ENCODE measurements around the gene ASNS.

ASNS gene

DNA sequence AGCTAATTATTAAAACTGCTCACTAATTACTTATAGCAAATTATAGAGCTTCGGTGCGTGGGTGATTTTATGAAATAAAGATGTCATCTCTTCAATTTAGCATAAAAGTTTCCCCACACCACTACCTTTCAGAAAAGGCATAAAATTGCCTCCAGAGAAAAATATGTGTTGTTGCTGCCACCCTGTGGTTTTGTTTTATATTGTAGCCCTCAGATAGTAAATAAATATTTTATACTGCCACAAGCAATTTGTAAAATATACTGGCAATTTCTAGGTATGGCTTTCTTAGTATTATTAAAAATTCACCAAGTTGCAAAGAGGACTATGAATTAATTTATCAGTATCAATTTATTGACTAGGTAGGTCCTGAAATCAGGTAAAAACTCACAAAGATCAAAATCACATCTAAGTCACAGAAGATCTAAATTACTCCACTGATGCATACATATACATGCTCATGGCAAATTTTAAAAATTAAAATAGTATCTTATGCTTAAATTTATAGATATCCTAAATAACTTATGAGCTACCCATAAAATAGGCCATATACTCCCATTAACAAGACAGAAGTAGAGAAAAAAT, 26.5 kb downstream of the ASNS start:
- Histone ChIP-seq H3K9me3 (ENCODE audit: control insufficient read depth, insufficient read depth, low read length) (no peaks in the 10 kb centered on the region), H3K9me2 (replicated peaks; ENCODE audit: control insufficient read depth, low read length) (no peaks in the 10 kb centered on the region), H3K4me1 (ENCODE audit: control insufficient read depth, low read length) (no peaks in the 10 kb centered on the region), H3K4me3 (ENCODE audit: low read length) (no peak overlapping the region), H4K20me1 (ENCODE audit: control insufficient read depth, insufficient read depth, low read depth, low read length) (no peaks in the 10 kb centered on the region), H3K27ac (ENCODE audit: low read depth, low read length) (no peak overlapping the region), H3F3A (ENCODE audit: control insufficient read depth, insufficient read depth) (no peaks in the 10 kb centered on the region), H3K79me2 (ENCODE audit: control insufficient read depth, low read length) (no peaks in the 10 kb centered on the region), H3K4me2 (ENCODE audit: low read length) (no peak overlapping the region), H3K27me3 (ENCODE audit: control insufficient read depth, low read length) (peaks cover 2% of the 10 kb centered on the region; the same call in 1 of the 2 replicates), H3K36me3 (ENCODE audit: control insufficient read depth, low read length) (no peaks in the 10 kb centered on the region)
- no peak for TF ChIP-seq EZH2phosphoT487 (IDR thresholded peaks at IDR 0.05; ENCODE audit: borderline replicate concordance, low read length)
- TF ChIP-seq, protein P1, sequence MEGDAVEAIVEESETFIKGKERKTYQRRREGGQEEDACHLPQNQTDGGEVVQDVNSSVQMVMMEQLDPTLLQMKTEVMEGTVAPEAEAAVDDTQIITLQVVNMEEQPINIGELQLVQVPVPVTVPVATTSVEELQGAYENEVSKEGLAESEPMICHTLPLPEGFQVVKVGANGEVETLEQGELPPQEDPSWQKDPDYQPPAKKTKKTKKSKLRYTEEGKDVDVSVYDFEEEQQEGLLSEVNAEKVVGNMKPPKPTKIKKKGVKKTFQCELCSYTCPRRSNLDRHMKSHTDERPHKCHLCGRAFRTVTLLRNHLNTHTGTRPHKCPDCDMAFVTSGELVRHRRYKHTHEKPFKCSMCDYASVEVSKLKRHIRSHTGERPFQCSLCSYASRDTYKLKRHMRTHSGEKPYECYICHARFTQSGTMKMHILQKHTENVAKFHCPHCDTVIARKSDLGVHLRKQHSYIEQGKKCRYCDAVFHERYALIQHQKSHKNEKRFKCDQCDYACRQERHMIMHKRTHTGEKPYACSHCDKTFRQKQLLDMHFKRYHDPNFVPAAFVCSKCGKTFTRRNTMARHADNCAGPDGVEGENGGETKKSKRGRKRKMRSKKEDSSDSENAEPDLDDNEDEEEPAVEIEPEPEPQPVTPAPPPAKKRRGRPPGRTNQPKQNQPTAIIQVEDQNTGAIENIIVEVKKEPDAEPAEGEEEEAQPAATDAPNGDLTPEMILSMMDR (IDR thresholded peaks at IDR 0.05; ENCODE audit: low read depth, low read length, poor library complexity, severe bottlenecking) = peak; percentile 70

DNA sequence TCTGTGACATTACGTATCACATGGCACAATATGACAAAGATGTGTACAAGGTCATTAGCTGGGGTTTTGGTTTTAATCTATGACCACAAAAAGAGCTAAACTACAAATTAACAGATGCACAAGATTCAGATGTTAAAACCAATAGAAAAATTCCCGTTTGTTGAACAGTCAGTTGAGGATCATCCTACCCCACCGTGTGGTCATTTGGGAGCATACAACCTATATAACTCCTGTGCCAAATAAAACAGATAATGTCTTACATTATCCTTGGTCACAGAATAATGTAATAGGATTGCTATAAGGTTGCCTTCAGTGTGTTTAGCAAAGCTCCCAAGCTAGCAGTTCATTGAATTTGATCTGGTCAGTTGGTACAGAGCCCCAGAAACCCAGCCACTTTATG, 28.2 kb downstream of the ASNS start:
- no peak overlapping the region for H3K4me2 ChIP-seq (ENCODE audit: low read length)
- no peaks in the 10 kb centered on the region for H3K79me2 ChIP-seq (ENCODE audit: control insufficient read depth, low read length)
- H3K36me3 ChIP-seq (ENCODE audit: control insufficient read depth, low read length) = no peaks in the 10 kb centered on the region
- TF ChIP-seq EZH2phosphoT487 (IDR thresholded peaks at IDR 0.05; ENCODE audit: borderline replicate concordance, low read length) = no peak
- TF ChIP-seq, protein P1 (IDR thresholded peaks at IDR 0.05; ENCODE audit: low read depth, low read length, poor library complexity, severe bottlenecking) = no peak
- H3K27me3 ChIP-seq (ENCODE audit: control insufficient read depth, low read length) = peaks cover 12% of the 10 kb centered on the region
- no peak overlapping the region for H3K27ac ChIP-seq (ENCODE audit: low read depth, low read length)
- H3K9me3 ChIP-seq (ENCODE audit: control insufficient read depth, insufficient read depth, low read length) = no peaks in the 10 kb centered on the region
- no peaks in the 10 kb centered on the region for H4K20me1 ChIP-seq (ENCODE audit: control insufficient read depth, insufficient read depth, low read depth, low read length)
- no peaks in the 10 kb centered on the region for H3K4me1 ChIP-seq (ENCODE audit: control insufficient read depth, low read length)
- H3K4me3 ChIP-seq (ENCODE audit: low read length) = no peak overlapping the region
- no peaks in the 10 kb centered on the region for H3K9me2 ChIP-seq (replicated peaks; ENCODE audit: control insufficient read depth, low read length)
- H3F3A ChIP-seq (ENCODE audit: control insufficient read depth, insufficient read depth) = no peaks in the 10 kb centered on the region

DNA sequence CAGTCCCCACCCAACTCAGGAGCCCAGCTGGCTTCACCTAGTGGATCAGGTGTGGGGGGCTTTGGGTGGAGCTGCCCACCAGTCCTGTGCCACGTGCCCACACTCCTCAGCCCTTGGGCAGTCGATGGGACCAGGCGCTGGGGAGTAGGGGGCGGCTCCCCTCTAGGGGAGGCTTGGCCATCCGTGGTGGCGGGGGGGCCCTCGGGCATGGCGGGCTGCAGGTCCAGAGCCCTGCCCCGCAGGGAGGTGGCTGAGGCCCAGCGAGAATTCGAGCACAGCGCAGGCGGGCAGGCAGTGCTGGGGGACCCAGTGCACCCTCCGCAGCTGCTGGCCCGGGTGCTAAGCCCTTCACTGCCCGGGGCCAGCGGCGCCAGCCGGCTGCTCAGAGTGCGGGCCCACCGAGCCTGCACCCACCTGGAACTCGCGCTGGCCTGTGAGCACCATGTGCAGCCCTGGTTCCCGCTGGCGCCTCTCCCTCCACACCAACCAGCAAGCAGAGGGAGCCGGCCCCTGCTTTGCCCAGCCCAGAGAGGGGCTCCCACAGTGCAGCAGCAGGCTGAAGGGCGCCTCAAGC, 29.3 kb downstream of the ASNS start:
- Histone ChIP-seq H3K27me3 (ENCODE audit: control insufficient read depth, low read length) (peaks cover 14% of the 10 kb centered on the region), H3K9me3 (ENCODE audit: control insufficient read depth, insufficient read depth, low read length) (no peaks in the 10 kb centered on the region), H3K9me2 (replicated peaks; ENCODE audit: control insufficient read depth, low read length) (no peaks in the 10 kb centered on the region), H3K4me2 (ENCODE audit: low read length) (no peak overlapping the region), H4K20me1 (ENCODE audit: control insufficient read depth, insufficient read depth, low read depth, low read length) (no peaks in the 10 kb centered on the region), H3K27ac (ENCODE audit: low read depth, low read length) (no peak overlapping the region), H3K36me3 (ENCODE audit: control insufficient read depth, low read length) (no peaks in the 10 kb centered on the region), H3K4me1 (ENCODE audit: control insufficient read depth, low read length) (no peaks in the 10 kb centered on the region), H3K79me2 (ENCODE audit: control insufficient read depth, low read length) (no peaks in the 10 kb centered on the region), H3K4me3 (ENCODE audit: low read length) (no peak overlapping the region), H3F3A (ENCODE audit: control insufficient read depth, insufficient read depth) (no peaks in the 10 kb centered on the region)
- TF ChIP-seq, protein P1 (IDR thresholded peaks at IDR 0.05; ENCODE audit: low read depth, low read length, poor library complexity, severe bottlenecking) = no peak
- no peak for TF ChIP-seq EZH2phosphoT487 (IDR thresholded peaks at IDR 0.05; ENCODE audit: borderline replicate concordance, low read length)

Data from DOHH2 (cell line).